ENCODE results near the gene RNF10.

DNA sequence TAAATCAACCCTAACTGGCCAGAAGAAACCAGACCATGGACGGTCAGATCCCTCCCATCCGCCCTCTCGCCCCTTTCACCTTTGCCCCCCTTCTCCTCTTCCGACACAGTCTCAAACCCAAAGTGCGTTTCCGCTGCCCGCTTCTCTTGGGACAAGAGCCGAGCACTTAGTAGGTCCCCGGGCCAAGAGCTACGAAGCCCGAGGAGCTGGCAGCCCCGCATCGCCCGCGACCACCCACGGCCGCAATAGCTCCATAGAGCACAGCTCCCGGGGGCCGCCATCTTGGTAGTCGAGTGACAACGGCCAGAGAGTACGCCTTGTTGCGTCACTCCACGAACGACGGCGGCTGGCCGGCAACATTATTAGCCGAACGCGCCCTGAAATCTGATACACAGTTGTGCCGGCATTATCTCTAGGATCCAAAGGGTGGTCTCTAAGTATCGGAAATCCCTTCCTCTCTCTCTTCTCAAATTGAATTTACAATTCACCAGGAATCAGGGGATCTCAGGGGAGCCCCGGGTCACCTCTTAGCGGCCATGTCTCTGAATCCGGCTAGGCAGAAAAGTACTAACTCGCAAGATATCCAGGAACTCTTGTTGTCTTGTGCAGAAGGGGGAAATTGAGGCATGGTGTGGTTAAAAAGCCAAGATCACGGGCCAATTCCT, 5.2 kb upstream of the RNF10 start, which contains the start of gene COQ5:
- TF ChIP-seq, protein P1, sequence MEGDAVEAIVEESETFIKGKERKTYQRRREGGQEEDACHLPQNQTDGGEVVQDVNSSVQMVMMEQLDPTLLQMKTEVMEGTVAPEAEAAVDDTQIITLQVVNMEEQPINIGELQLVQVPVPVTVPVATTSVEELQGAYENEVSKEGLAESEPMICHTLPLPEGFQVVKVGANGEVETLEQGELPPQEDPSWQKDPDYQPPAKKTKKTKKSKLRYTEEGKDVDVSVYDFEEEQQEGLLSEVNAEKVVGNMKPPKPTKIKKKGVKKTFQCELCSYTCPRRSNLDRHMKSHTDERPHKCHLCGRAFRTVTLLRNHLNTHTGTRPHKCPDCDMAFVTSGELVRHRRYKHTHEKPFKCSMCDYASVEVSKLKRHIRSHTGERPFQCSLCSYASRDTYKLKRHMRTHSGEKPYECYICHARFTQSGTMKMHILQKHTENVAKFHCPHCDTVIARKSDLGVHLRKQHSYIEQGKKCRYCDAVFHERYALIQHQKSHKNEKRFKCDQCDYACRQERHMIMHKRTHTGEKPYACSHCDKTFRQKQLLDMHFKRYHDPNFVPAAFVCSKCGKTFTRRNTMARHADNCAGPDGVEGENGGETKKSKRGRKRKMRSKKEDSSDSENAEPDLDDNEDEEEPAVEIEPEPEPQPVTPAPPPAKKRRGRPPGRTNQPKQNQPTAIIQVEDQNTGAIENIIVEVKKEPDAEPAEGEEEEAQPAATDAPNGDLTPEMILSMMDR (IDR thresholded peaks at IDR 0.05), result no peak
- TF ChIP-seq POLR2A (IDR thresholded peaks at IDR 0.05), result no peak
